HG02943 (cell line): ENCODE data around the gene DPP8.
"Not testable (repeated sequence)": the region's sequence is repeated elsewhere in the genome, so short reads cannot be mapped to it uniquely, and the experiment has no call there.

Experiments
- ATAC-seq: cut with Tn5 transposase; IDR thresholded peaks from one replicate; pipeline ENCODE4 v1.9.1; 2021; ENCODE audit warnings: mild to moderate bottlenecking, low read depth, moderate library complexity; ENCODE audit not compliant: unreplicated experiment

Gene DPP8

GRCh38 chr15:65528461-65529060, 11.1 kb upstream of the DPP8 start:
- no peak for ATAC-seq

GRCh38 chr15:65525622-65526021, 8.1 kb upstream of the DPP8 start:
- ATAC-seq, result no peak

- no peak for ATAC-seq
Observed at GRCh38 chr15:65524226-65524625, 6.7 kb upstream of the DPP8 start.

- no peak for ATAC-seq
Observed at GRCh38 chr15:65521350-65521749, 3.9 kb upstream of the DPP8 start.

- ATAC-seq, result no peak
Observed at GRCh38 chr15:65518633-65519285, 1.3 kb upstream of the DPP8 start.

GRCh38 chr15:65517866-65518207, 348 bp upstream of the DPP8 start:
- no peak for ATAC-seq

GRCh38 chr15:65512807-65513416, 4.6 kb downstream of the DPP8 start:
- no peak for ATAC-seq

- no peak for ATAC-seq
Observed at GRCh38 chr15:65512189-65512588, 5.3 kb downstream of the DPP8 start.

GRCh38 chr15:65509321-65509720, 8.2 kb downstream of the DPP8 start:
- no peak for ATAC-seq

GRCh38 chr15:65494076-65494475, 23.4 kb downstream of the DPP8 start:
- ATAC-seq, result no peak

- ATAC-seq, result no peak
Observed at GRCh38 chr15:65484876-65485275, 32.6 kb downstream of the DPP8 start.

- no peak for ATAC-seq
Observed at GRCh38 chr15:65476903-65477302, 40.6 kb downstream of the DPP8 start.

- ATAC-seq, result no peak
Observed at GRCh38 chr15:65470866-65471265, 46.6 kb downstream of the DPP8 start.

GRCh38 chr15:65468229-65468909, 49.1 kb downstream of the DPP8 start:
- ATAC-seq, result no peak

- ATAC-seq, result no peak
Observed at GRCh38 chr15:65466901-65467300, 50.6 kb downstream of the DPP8 start.

GRCh38 chr15:65463096-65463495, 54.4 kb downstream of the DPP8 start:
- not testable (repeated sequence) for ATAC-seq

- ATAC-seq, result no peak
Observed at GRCh38 chr15:65460741-65461347, 56.6 kb downstream of the DPP8 start.

- ATAC-seq, result not testable (repeated sequence)
Observed at GRCh38 chr15:65455256-65455655, 62.2 kb downstream of the DPP8 start.

- ATAC-seq, result no peak
Observed at GRCh38 chr15:65451989-65452388, 65.5 kb downstream of the DPP8 start.

- no peak for ATAC-seq
Observed at GRCh38 chr15:65450556-65450955, 66.9 kb downstream of the DPP8 start.

GRCh38 chr15:65447145-65447544, 70.3 kb downstream of the DPP8 start:
- no peak for ATAC-seq
